ENCODE measurements around the gene KCTD16.

KCTD16 gene

GRCh38 chr5:144487207-144487606 lies 316.5 kb downstream of the KCTD16 start:
- DNase-seq (ENCODE audit: low read depth) = no peak
- no peak overlapping the region for H3K4me3 ChIP-seq (ENCODE audit: low read length)
- TF ChIP-seq, protein P1, sequence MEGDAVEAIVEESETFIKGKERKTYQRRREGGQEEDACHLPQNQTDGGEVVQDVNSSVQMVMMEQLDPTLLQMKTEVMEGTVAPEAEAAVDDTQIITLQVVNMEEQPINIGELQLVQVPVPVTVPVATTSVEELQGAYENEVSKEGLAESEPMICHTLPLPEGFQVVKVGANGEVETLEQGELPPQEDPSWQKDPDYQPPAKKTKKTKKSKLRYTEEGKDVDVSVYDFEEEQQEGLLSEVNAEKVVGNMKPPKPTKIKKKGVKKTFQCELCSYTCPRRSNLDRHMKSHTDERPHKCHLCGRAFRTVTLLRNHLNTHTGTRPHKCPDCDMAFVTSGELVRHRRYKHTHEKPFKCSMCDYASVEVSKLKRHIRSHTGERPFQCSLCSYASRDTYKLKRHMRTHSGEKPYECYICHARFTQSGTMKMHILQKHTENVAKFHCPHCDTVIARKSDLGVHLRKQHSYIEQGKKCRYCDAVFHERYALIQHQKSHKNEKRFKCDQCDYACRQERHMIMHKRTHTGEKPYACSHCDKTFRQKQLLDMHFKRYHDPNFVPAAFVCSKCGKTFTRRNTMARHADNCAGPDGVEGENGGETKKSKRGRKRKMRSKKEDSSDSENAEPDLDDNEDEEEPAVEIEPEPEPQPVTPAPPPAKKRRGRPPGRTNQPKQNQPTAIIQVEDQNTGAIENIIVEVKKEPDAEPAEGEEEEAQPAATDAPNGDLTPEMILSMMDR (conservative IDR thresholded peaks at IDR 0.05; ENCODE audit: low read depth, low read length) = peak; percentile 2

DNA sequence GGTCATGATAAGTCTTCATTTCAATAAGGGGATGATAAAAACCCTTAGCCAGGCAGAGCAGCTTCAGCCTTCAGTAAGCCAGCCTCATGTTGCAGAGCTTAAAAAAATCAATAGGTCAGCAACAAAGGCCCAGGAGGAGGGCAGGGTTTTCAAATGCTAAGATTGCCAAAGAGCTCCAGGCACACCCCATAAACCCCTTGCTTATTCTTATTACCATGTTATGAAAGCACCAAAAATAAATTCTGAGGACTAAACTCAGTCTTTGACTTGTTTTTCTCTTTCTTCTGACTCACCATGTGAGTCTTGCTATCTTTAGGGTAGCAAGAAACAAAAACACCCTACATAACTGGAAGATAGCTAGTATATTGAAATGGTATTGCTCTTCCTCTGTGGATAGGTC lies 317.1 kb downstream of the KCTD16 start:
- DNase-seq (ENCODE audit: low read depth) = no peak
- TF ChIP-seq, protein P1 (conservative IDR thresholded peaks at IDR 0.05; ENCODE audit: low read depth, low read length) = no peak
- no peak overlapping the region for H3K4me3 ChIP-seq (ENCODE audit: low read length)

DNA sequence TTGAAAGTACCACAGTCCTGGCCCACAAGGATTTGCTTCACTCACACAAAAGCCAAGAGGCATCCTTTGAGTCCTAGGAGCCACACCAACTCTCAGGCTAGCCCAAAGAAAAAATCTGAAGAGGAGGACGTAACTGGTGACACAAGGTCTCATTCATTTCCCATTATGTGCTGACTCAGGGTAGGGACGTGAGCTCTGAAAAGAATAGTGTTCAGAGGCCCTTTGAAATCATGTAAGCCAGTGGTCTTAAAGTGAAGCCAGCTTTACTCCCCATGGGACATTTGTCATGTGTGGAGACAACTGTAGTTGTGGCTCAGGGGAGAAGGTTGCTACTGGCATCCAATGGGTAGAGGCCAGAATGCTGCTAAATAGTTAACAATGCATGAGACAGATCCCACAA lies 332.4 kb downstream of the KCTD16 start:
- TF ChIP-seq, protein P1 (conservative IDR thresholded peaks at IDR 0.05; ENCODE audit: low read depth, low read length) = no peak
- no peak for DNase-seq (ENCODE audit: low read depth)
- no peak overlapping the region for H3K4me3 ChIP-seq (ENCODE audit: low read length)

DNA sequence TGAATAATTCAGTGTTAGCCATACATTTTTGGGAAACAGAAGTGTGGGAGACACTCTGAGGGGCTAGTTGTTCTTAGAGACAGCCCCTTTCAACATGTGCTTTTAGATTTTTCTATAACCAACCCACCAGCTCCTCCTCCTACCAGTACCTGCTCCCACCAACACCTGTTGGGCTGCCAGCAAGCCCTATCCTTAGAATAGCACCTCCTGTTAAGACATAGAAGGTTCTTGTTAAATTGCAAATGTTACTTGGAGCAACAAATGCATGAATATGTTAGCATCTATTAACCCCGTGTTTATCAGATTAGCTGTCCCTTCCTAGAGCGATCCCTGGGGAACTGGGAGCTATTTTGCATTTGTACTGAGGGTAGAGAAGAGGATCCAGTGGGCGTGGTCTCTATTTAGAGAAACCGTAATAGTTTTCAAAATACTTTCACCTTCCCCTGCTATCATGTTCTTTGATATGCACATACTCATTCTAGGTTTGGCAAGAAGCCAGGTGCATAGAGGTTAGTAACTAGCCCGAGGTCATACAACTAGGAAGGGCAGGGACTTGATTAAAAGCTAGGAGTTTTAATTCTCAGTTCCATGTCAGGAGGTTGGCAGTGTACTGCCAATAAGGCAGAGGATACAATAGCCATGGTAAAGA lies 334.4 kb downstream of the KCTD16 start:
- no peak overlapping the region for H3K4me3 ChIP-seq (ENCODE audit: low read length)

DNA sequence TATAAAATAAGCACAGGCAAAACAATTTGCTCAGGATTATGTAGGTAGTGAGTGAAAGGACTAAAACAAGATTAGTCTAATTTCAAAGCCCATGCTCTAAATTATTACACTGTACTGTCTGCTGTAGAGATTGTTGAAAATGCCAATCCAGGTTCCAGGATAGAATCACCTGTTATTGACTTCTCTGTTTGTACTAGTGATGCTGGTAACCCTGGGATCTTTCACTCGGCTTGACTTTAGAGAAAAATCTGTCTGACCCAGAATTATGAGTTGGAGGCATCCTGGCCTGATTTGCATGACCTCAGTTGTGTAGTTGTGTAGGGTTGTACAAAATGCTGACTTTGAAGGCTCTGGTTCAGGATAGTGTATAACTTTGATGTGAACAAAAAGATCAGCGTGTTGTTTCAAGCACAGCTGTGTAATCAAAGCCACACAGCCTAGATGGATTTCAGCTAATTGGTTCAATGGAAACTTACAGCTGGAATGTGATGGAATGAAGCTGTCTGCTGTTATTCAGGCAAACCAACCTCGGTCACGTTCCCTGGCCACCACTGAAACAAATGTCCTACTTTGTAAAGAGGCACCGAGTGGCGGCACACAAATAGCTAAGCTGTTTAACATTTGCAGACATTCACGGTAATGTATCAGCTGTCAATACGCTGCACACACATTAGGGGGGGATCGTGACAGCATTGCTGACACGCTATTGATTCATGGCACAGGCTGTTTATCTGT lies 340.3 kb downstream of the KCTD16 start:
- DNase-seq (ENCODE audit: low read depth) = no peak
- no peak overlapping the region for H3K4me3 ChIP-seq (ENCODE audit: low read length)
- TF ChIP-seq, protein P1 (conservative IDR thresholded peaks at IDR 0.05; ENCODE audit: low read depth, low read length) = no peak

More for the DNA sequence above, 334.4 kb downstream of the KCTD16 start:
- TF ChIP-seq, protein P1 (conservative IDR thresholded peaks at IDR 0.05; ENCODE audit: low read depth, low read length) = no peak
- DNase-seq (ENCODE audit: low read depth) = no peak

DNA sequence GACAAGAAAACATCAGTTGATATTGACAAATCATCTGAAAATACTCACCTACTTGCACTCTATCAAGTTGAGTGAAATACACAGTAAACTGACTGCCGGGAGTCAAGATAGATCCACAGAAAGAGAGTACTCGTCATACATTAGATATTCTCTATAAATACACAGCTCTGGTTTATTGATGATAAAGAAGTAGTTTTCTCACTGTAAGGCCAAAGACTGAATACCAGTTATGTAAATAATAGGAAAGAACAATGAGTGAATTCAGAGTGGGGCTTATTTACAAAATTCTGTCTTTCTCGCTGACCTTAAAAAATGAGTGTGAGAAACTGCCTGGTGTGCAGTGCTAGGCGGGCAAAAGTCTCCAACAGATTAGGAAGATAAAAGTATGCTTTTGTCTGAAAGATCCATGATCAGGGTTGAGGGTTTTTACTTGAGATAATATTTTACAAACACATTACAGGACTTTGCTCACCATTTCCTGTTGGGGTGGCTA lies 341.0 kb downstream of the KCTD16 start:
- TF ChIP-seq, protein P1 (conservative IDR thresholded peaks at IDR 0.05; ENCODE audit: low read depth, low read length) = no peak
- H3K4me3 ChIP-seq (ENCODE audit: low read length) = no peak overlapping the region
- DNase-seq (ENCODE audit: low read depth) = no peak

DNA sequence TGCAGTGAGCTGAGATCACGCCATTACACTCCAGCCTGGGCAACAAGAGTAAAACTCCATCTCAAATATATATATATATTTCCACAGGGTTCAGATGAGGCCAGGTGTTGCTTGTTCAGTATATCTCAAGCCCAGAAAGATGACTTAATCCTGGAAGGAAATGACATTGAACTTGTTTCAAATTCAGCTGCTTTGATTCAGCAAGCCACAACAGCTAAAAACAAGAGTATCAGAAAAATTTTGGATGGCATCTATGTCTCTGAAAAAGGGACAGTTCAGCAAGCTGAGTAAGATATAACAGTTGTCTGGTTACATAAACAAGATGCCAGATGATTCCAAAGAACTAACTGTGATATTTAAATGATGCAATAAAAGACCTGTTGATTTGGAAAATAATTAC lies 352.0 kb downstream of the KCTD16 start:
- no peak overlapping the region for H3K4me3 ChIP-seq (ENCODE audit: low read length)
- DNase-seq (ENCODE audit: low read depth) = no peak
- TF ChIP-seq, protein P1 (conservative IDR thresholded peaks at IDR 0.05; ENCODE audit: low read depth, low read length) = no peak
